A673 (cell line): Measurements from ENCODE around the gene HUS1B. TPM values are rescaled to one million over a fixed set of nuclear protein-coding genes. Genes with fewer than 3 reads are reported as not detected.
"Not testable (repeated sequence)": the region's sequence is repeated elsewhere in the genome, so short reads cannot be mapped to it uniquely, and the experiment has no call there.

Experiments
- BruUV-seq: library from RNA; stranded (reverse); fragments of 400-500 nt; replicated peaks from 2 replicates; lab custom pipeline; 2021; lab: Mats Ljungman, UMichigan
- CTCF ChIA-PET: fragments of 300-600 bp; sonication (Branson Sonifier 250); formaldehyde crosslinking; loops from one replicate; lab custom pipeline; 2022; ENCODE audit warnings: antibody characterized with exemption; lab: Charles Lee
- POLR2A ChIA-PET: fragments of 300-600 bp; sonication (Branson Sonifier 250); formaldehyde crosslinking; loops from one replicate; lab custom pipeline; 2022; ENCODE audit warnings: antibody characterized with exemption; ENCODE audit not compliant: low non-redundant PET; lab: Charles Lee
- DNase-seq: peaks from one replicate; pipeline ENCODE4 v3.0.0-alpha.2; 2015; ENCODE audit warnings: low spot score
- H3K27ac ChIP-seq: fragments of 200-600 bp; sonication (generic); 2 replicates; pipeline ENCODE4 v1.5.1; 2016; ENCODE audit warnings: mixed run types, low read depth, mild to moderate bottlenecking, mixed read lengths, antibody characterized with exemption, low read length; ENCODE audit not compliant: poor library complexity, severe bottlenecking
- H3K27me3 ChIP-seq: fragments of 200-600 bp; sonication (generic); replicated peaks from 2 replicates; pipeline ENCODE4 v1.6.1; 2017; ENCODE audit warnings: mixed run types, low read depth, mild to moderate bottlenecking, mixed read lengths, antibody characterized with exemption, low read length; ENCODE audit not compliant: insufficient read depth, poor library complexity
- H3K36me3 ChIP-seq: fragments of 200-600 bp; sonication (generic); 2 replicates; pipeline ENCODE4 v1.6.1; 2016; ENCODE audit warnings: mixed run types, mild to moderate bottlenecking, mixed read lengths, antibody characterized with exemption, low read length; ENCODE audit not compliant: insufficient read depth, poor library complexity, severe bottlenecking
- H3K4me1 ChIP-seq: fragments of 200-600 bp; sonication (generic); 2 replicates; pipeline ENCODE4 v1.6.1; 2017; ENCODE audit warnings: mixed run types, mild to moderate bottlenecking, mixed read lengths, antibody characterized with exemption, low read length; ENCODE audit not compliant: insufficient read depth, poor library complexity, severe bottlenecking
- H3K4me3 ChIP-seq: fragments of 200-600 bp; sonication (generic); 2 replicates; pipeline ENCODE4 v1.5.1; 2016; ENCODE audit warnings: low read depth, mixed run types, mild to moderate bottlenecking, mixed read lengths, low read length; ENCODE audit not compliant: poor library complexity, severe bottlenecking
- H3K9me3 ChIP-seq: fragments of 200-600 bp; sonication (generic); 2 replicates; pipeline ENCODE4 v1.6.1; 2016; ENCODE audit warnings: mixed run types, low read depth, mild to moderate bottlenecking, mixed read lengths, antibody characterized with exemption, low read length; ENCODE audit not compliant: poor library complexity, severe bottlenecking
- EZH2 ChIP-seq: fragments of 200-600 bp; sonication (generic); IDR thresholded peaks from 2 replicates; pipeline ENCODE4 v1.6.1; 2017; ENCODE audit warnings: borderline replicate concordance, low read depth, mild to moderate bottlenecking, mixed read lengths, antibody characterized with exemption, low read length; ENCODE audit not compliant: poor library complexity, severe bottlenecking
- intact Hi-C: fragments of 100-400 bp; cut with micrococcal nuclease; formaldehyde crosslinking; loops from one replicate; pipeline ENCODE4 v1.10.0; 2022; ENCODE audit not compliant: unreplicated experiment
- total RNA-seq: library from RNA; stranded (reverse); gene quantifications from 2 replicates; pipeline ENCODE4 v1.2.3, GENCODE V29; 2021
- TF ChIP-seq, protein P1 (sequence below): fragments of 300-800, 200-600 bp; sonication (generic); conservative IDR thresholded peaks from 2 replicates; pipeline ENCODE4 v1.5.1; 2017; ENCODE audit warnings: low read depth, mild to moderate bottlenecking, antibody characterized with exemption, low read length, moderate library complexity, mixed read lengths

The HUS1B gene
- total RNA-seq, 1 experiment from 2014 or later, result 0.88 TPM

DNA sequence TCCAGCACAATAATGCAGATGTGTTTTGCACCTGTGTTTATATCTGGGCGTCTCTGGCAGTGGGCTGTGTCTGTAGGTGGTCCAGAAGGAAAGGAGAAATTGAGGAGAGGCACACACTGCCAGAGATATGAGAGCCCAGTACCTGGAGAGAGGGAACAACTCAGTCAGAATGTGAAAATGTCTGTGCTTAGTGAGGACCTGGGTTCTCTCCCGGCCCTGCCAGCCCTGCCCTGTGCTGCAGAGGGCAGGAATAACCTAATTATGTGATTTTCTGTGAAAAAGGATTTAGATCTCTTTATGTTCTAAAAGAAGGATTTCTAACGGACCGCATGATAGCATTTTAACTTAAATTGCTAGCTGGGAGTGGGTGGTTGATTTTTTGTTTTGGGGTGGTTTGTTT lies 44.3 kb upstream of the HUS1B start:
- ChIA-PET CTCF (no interaction called here), POLR2A (no interaction called here)
- no peak for TF ChIP-seq EZH2
- TF ChIP-seq, protein P1, sequence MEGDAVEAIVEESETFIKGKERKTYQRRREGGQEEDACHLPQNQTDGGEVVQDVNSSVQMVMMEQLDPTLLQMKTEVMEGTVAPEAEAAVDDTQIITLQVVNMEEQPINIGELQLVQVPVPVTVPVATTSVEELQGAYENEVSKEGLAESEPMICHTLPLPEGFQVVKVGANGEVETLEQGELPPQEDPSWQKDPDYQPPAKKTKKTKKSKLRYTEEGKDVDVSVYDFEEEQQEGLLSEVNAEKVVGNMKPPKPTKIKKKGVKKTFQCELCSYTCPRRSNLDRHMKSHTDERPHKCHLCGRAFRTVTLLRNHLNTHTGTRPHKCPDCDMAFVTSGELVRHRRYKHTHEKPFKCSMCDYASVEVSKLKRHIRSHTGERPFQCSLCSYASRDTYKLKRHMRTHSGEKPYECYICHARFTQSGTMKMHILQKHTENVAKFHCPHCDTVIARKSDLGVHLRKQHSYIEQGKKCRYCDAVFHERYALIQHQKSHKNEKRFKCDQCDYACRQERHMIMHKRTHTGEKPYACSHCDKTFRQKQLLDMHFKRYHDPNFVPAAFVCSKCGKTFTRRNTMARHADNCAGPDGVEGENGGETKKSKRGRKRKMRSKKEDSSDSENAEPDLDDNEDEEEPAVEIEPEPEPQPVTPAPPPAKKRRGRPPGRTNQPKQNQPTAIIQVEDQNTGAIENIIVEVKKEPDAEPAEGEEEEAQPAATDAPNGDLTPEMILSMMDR, result no peak
- Histone ChIP-seq H3K27me3 (peaks cover 38% of the 10 kb centered on the region), H3K4me1 (no peaks in the 10 kb centered on the region), H3K4me3 (no peak overlapping the region), H3K9me3 (no peaks in the 10 kb centered on the region), H3K27ac (no peak overlapping the region), H3K36me3 (no peaks in the 10 kb centered on the region)
- no peak for DNase-seq
- intact Hi-C loops, result no loop called here
- BruUV-seq, result no TSS peak

DNA sequence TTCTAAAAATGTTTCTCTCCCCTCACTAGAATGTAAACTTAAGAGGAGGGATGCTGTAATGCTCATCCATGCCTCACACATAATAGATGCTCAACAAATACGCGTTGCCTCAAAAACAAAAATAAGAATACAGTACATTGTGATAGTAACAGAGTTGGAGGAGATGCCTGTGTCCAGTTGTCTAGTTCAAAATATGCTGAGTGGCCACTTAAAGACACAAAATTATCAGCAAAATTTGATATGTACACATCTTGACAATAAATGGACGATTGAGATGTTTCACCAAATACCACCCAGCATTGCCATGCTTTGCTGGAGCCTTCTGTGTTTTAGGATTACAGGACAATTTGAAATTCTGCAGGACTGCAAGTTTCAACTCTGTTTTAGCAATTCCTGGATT lies 43.6 kb upstream of the HUS1B start:
- no peaks in the 10 kb centered on the region for H3K36me3 ChIP-seq
- no peak for DNase-seq
- peaks cover 31% of the 10 kb centered on the region for H3K27me3 ChIP-seq
- no peaks in the 10 kb centered on the region for H3K4me1 ChIP-seq
- BruUV-seq, result no TSS peak
- intact Hi-C loops, result no loop called here
- H3K27ac ChIP-seq, result no peak overlapping the region
- H3K4me3 ChIP-seq, result no peak overlapping the region
- no peaks in the 10 kb centered on the region for H3K9me3 ChIP-seq
- TF ChIP-seq, protein P1, result no peak
- no peak for TF ChIP-seq EZH2
- CTCF ChIA-PET, result no interaction called here
- POLR2A ChIA-PET, result no interaction called here

DNA sequence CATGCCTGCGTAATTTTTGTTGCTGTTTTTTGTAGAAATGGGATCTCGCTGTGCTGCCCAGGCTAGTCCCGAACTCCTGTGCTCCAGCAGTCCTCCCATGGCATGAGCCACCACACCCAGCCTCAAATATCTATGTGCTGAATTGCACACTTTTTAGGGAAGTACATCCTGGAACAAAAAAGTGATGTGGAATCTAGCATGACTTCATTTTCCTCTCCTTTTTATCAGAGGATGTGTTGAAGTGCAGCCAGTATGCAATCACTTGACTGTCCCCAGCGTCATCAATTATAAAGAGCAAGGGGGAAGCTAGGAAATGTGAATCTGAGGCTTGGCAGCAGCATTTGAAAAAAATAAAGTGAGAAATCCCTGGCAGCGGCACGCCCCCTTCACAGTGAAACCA lies 42.4 kb upstream of the HUS1B start:
- no peaks in the 10 kb centered on the region for H3K4me1 ChIP-seq
- TF ChIP-seq EZH2, result no peak
- TF ChIP-seq, protein P1, result no peak
- H3K9me3 ChIP-seq, result no peaks in the 10 kb centered on the region
- intact Hi-C loops, result no loop called here
- no peak overlapping the region for H3K27ac ChIP-seq
- CTCF ChIA-PET, result no interaction called here
- no peaks in the 10 kb centered on the region for H3K36me3 ChIP-seq
- DNase-seq, result no peak
- POLR2A ChIA-PET, result no interaction called here
- H3K4me3 ChIP-seq, result no peak overlapping the region
- no TSS peak for BruUV-seq
- peaks cover 22% of the 10 kb centered on the region for H3K27me3 ChIP-seq

DNA sequence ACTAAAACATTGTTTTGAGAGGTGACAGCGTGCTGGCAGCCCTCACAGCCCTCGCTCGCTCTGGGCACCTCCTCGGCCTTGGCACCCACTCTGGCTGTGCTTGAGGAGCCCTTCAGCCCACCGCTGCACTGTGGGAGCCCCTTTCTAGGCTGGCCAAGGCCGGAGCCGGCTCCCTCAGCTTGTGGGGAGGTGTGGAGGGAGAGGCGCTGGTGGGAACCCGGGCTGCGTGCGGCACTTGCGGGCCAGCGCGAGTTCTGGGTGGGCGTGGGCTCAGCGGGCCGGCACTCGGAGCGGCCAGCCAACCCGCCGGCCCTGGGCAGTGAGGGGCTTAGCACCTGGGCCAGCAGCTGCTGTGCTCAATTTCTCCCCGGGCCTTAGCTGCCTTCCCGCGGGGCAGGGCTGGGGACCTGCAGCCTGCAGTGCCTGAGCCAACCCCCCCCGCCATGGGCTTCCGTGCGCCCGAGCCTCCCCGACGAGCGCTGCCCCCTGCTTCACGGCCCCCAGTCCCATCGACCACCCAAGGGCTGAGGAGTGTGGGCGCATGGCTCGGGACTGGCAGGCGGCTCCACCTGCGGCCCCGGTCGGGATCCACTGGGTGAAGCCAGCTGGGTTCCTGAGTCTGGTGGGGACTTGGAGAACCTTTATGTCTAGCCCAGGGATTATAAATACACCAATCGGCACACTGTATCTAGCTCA lies 37.7 kb upstream of the HUS1B start:
- H3K36me3 ChIP-seq, H3K27me3 ChIP-seq, CTCF ChIA-PET, H3K4me3 ChIP-seq, intact Hi-C loops, POLR2A ChIA-PET, H3K9me3 ChIP-seq, H3K27ac ChIP-seq, H3K4me1 ChIP-seq, BruUV-seq, DNase-seq: not testable (repeated sequence)
